HG02623 (cell line): ENCODE results near the gene KIAA1328.
"Not testable (repeated sequence)": the region's sequence is repeated elsewhere in the genome, so short reads cannot be mapped to it uniquely, and the experiment has no call there.

Experiments
- ATAC-seq: cut with Tn5 transposase; IDR thresholded peaks from one replicate; pipeline ENCODE4 v1.9.1; 2021; ENCODE audit warnings: moderate library complexity; ENCODE audit not compliant: unreplicated experiment

Gene KIAA1328

GRCh38 chr18:36821681-36822080 lies 7.2 kb upstream of the KIAA1328 start:
- ATAC-seq = no peak

GRCh38 chr18:36825526-36825925 lies 3.4 kb upstream of the KIAA1328 start:
- no peak for ATAC-seq

- ATAC-seq = no peak
Measured at GRCh38 chr18:36826556-36826955, 2.4 kb upstream of the KIAA1328 start.

- no peak for ATAC-seq
Measured at GRCh38 chr18:36828157-36828629, 734 bp upstream of the KIAA1328 start.

GRCh38 chr18:36829362-36830157 lies 633 bp downstream of the KIAA1328 start:
- ATAC-seq = no peak

GRCh38 chr18:36830158-36830495 lies 1.2 kb downstream of the KIAA1328 start:
- ATAC-seq = no peak

- no peak for ATAC-seq
Measured at GRCh38 chr18:36831139-36831538, 2.2 kb downstream of the KIAA1328 start.

GRCh38 chr18:36833120-36833519 lies 4.2 kb downstream of the KIAA1328 start:
- no peak for ATAC-seq

- ATAC-seq = no peak
Measured at GRCh38 chr18:36835927-36836326, 7.0 kb downstream of the KIAA1328 start.

GRCh38 chr18:36839835-36840234 lies 10.9 kb downstream of the KIAA1328 start:
- ATAC-seq = no peak

GRCh38 chr18:36843199-36843598 lies 14.3 kb downstream of the KIAA1328 start:
- no peak for ATAC-seq

- ATAC-seq = no peak
Measured at GRCh38 chr18:36843784-36844183, 14.9 kb downstream of the KIAA1328 start.

GRCh38 chr18:36848609-36849008 lies 19.7 kb downstream of the KIAA1328 start:
- no peak for ATAC-seq

- ATAC-seq = no peak
Measured at GRCh38 chr18:36849288-36850006, 20.5 kb downstream of the KIAA1328 start.

GRCh38 chr18:36850527-36851201 lies 21.7 kb downstream of the KIAA1328 start:
- ATAC-seq = no peak

GRCh38 chr18:36851202-36851590 lies 22.3 kb downstream of the KIAA1328 start:
- ATAC-seq = no peak

- no peak for ATAC-seq
Measured at GRCh38 chr18:36856815-36857214, 27.9 kb downstream of the KIAA1328 start.

GRCh38 chr18:36862182-36862581 lies 33.3 kb downstream of the KIAA1328 start:
- ATAC-seq = no peak

- ATAC-seq = no peak
Measured at GRCh38 chr18:36867056-36867455, 38.1 kb downstream of the KIAA1328 start.

GRCh38 chr18:36871801-36872200 lies 42.9 kb downstream of the KIAA1328 start:
- ATAC-seq = no peak

GRCh38 chr18:36872329-36872728 lies 43.4 kb downstream of the KIAA1328 start:
- ATAC-seq = no peak

- ATAC-seq = not testable (repeated sequence)
Measured at GRCh38 chr18:36873826-36874225, 44.9 kb downstream of the KIAA1328 start.
